HEK293T (cell line): ENCODE results near the gene CPA1.

ENCODE experiments used
- CTCF ChIA-PET: fragments of 350-600 bp; formaldehyde crosslinking; extraction: SDS; loops from one replicate; lab custom pipeline; 2021; ENCODE audit warnings: antibody characterized with exemption, inconsistent platforms; lab: Yijun Ruan, JAX
- POLR2A ChIA-PET: fragments of 350-600 bp; formaldehyde crosslinking; extraction: SDS; loops from one replicate; lab custom pipeline; 2020; ENCODE audit warnings: antibody characterized with exemption, inconsistent platforms; lab: Yijun Ruan, JAX
- DNase-seq: peaks from one replicate; pipeline ENCODE4 v3.0.0; 2012; ENCODE audit warnings: mixed read lengths; ENCODE audit errors: extremely low spot score
- ARNT ChIP-seq: fragments of 450-650 bp; IDR thresholded peaks from 2 replicates; pipeline ENCODE4 v1.6.1; 2017; ENCODE audit warnings: mild to moderate bottlenecking
- BHLHE40 ChIP-seq: fragments of 450-650 bp; IDR thresholded peaks from 2 replicates; pipeline ENCODE4 v1.6.1; 2016; ENCODE audit warnings: mild to moderate bottlenecking, moderate library complexity, borderline replicate concordance
- CTBP1 ChIP-seq: fragments of 450-650 bp; IDR thresholded peaks from 2 replicates; pipeline ENCODE4 v1.6.1; 2016; ENCODE audit warnings: borderline replicate concordance
- ELF4 ChIP-seq: fragments of 450-650 bp; IDR thresholded peaks from 2 replicates; pipeline ENCODE4 v1.6.1; 2017; ENCODE audit warnings: antibody characterized with exemption
- FOXA1 ChIP-seq: fragments of 450-650 bp; IDR thresholded peaks from 2 replicates; pipeline ENCODE4 v1.6.1; 2016; ENCODE audit warnings: mild to moderate bottlenecking
- FOXK2 ChIP-seq: fragments of 450-650 bp; IDR thresholded peaks from 2 replicates; pipeline ENCODE4 v1.6.1; 2016; ENCODE audit warnings: mild to moderate bottlenecking
- FOXM1 ChIP-seq: fragments of 450-650 bp; IDR thresholded peaks from 2 replicates; pipeline ENCODE4 v1.6.1; 2017; ENCODE audit warnings: mild to moderate bottlenecking, borderline replicate concordance
- HDGF ChIP-seq: fragments of 450-650 bp; IDR thresholded peaks from 2 replicates; pipeline ENCODE4 v1.6.1; 2017; ENCODE audit warnings: antibody characterized with exemption, borderline replicate concordance
- L3MBTL2 ChIP-seq: fragments of 450-650 bp; conservative IDR thresholded peaks from 2 replicates; pipeline ENCODE4 v1.6.1; 2016; ENCODE audit warnings: mild to moderate bottlenecking
- LEF1 ChIP-seq: fragments of 450-650 bp; IDR thresholded peaks from 2 replicates; pipeline ENCODE4 v1.6.1; 2017; ENCODE audit warnings: mild to moderate bottlenecking, borderline replicate concordance
- NFRKB ChIP-seq: fragments of 450-650 bp; IDR thresholded peaks from 2 replicates; pipeline ENCODE4 v1.6.1; 2016; ENCODE audit warnings: mild to moderate bottlenecking, moderate library complexity
- SP1 ChIP-seq: fragments of 450-650 bp; IDR thresholded peaks from 2 replicates; pipeline ENCODE4 v1.6.1; 2017
- SUZ12 ChIP-seq: fragments of 450-650 bp; IDR thresholded peaks from 2 replicates; pipeline ENCODE4 v1.6.1; 2016; ENCODE audit warnings: mild to moderate bottlenecking
- TARDBP ChIP-seq: fragments of 450-650 bp; IDR thresholded peaks from 2 replicates; pipeline ENCODE4 v1.6.1; 2016
- ZNF384 ChIP-seq: fragments of 450-650 bp; IDR thresholded peaks from 2 replicates; pipeline ENCODE4 v1.6.1; 2016
- TF ChIP-seq, protein P1 (sequence below): fragments of 450-650 bp; IDR thresholded peaks from 2 replicates; pipeline ENCODE4 v1.6.1; 2016

Gene CPA1

DNA sequence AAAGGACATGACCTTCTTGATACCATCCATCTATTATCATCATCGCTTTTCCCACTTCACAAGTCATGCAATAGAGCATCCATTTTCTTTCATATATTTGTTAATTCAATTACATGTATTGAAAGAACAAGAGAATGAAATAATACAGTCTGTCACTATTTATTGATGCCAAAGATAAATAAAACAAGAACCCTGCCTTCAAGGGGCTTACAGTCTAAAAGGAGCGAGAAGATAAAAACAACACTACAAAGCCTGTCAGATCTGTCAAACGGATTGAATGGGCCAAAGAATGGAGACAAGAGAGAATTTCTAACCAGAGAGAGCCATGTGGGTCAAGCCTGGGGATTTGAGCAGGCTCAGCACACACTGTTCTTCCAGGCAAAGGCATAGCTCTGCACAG is 19.8 kb upstream of the CPA1 start:
- ChIA-PET CTCF (no interaction called here), POLR2A (no interaction called here)
- DNase-seq: no peak
- TF ChIP-seq BHLHE40 (no peak), SUZ12 (no peak), FOXM1 (no peak), LEF1 (no peak), ZNF384 (no peak), NFRKB (no peak), FOXA1 (no peak), FOXK2 (no peak), CTBP1 (no peak), SP1 (no peak), HDGF (no peak), TARDBP (no peak), ELF4 (no peak), L3MBTL2 (no peak)
- TF ChIP-seq, protein P1, sequence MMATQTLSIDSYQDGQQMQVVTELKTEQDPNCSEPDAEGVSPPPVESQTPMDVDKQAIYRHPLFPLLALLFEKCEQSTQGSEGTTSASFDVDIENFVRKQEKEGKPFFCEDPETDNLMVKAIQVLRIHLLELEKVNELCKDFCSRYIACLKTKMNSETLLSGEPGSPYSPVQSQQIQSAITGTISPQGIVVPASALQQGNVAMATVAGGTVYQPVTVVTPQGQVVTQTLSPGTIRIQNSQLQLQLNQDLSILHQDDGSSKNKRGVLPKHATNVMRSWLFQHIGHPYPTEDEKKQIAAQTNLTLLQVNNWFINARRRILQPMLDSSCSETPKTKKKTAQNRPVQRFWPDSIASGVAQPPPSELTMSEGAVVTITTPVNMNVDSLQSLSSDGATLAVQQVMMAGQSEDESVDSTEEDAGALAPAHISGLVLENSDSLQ: no peak

DNA sequence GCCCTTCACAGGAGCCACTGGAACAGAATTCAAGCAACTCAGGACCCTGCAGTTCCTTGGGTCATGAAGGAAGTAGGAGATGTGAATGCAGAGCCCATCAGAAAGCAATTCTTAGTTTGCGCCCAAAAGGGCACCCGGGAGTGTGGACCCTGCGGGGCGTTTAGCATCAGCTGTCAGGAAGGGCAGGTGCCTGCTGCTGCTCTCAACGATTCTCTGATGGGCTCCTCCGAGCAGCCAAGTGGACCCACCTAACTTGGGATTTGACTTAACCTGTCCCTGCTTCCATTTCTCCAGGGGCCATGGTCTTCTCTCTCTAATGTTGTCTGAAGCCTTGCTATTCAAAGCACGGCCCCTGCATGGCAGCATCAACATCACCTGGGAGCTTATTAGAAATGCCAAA is 18.6 kb upstream of the CPA1 start:
- ChIA-PET CTCF (no interaction called here), POLR2A (no interaction called here)
- TF ChIP-seq SP1 (no peak), ELF4 (no peak), BHLHE40 (no peak), TARDBP (no peak), ARNT (no peak), HDGF (no peak), CTBP1 (no peak), ZNF384 (no peak), L3MBTL2 (no peak), FOXK2 (no peak), NFRKB (no peak)
- no peak for DNase-seq

DNA sequence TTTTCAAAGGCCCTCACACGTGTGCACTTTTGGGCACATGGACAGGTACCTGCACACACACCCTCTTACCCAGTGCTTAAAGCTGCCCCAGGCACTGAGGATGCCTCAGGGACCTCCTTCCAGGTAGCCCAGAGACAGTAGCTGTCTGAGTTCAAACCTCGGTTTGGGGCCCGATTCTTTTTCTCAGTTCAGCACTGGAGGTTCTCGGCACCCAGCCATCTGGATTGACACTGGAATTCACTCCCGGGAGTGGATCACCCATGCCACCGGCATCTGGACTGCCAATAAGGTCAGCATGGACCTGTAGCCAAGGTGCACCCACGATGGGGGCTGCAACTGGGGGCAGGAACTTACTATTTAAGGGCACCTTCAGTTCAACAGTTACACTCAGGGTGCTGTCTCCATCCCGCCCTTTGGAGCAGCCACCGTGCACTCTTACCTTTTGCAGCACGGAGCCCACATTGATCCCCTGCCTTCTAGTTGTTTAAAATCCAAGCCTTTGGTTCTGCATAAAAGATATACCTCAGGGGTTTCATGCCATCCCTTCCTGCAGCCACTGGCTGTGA is 18.0 kb upstream of the CPA1 start:
- no peak for TF ChIP-seq ARNT
- TF ChIP-seq LEF1: no peak
- no peak for TF ChIP-seq L3MBTL2
- no peak for TF ChIP-seq FOXM1
- TF ChIP-seq, protein P1: no peak
- TF ChIP-seq NFRKB: no peak
- ChIA-PET CTCF (no interaction called here), POLR2A (no interaction called here)
- DNase-seq: no peak

- no peak for DNase-seq
- no peak for TF ChIP-seq ARNT
- CTCF ChIA-PET: no interaction called here
Measured at GRCh38 chr7:130363026-130363847, 17.1 kb upstream of the CPA1 start.

GRCh38 chr7:130364451-130364850 is 15.8 kb upstream of the CPA1 start:
- CTCF ChIA-PET: no interaction called here
- TF ChIP-seq SUZ12 (no peak), NFRKB (no peak), HDGF (no peak), SP1 (no peak), L3MBTL2 (no peak), FOXA1 (no peak), ARNT (no peak), LEF1 (no peak), BHLHE40 (no peak), TARDBP (no peak)
- DNase-seq: no peak
- POLR2A ChIA-PET: no interaction called here

More at GRCh38 chr7:130363026-130363847, 17.1 kb upstream of the CPA1 start:
- POLR2A ChIA-PET: no interaction called here

DNA sequence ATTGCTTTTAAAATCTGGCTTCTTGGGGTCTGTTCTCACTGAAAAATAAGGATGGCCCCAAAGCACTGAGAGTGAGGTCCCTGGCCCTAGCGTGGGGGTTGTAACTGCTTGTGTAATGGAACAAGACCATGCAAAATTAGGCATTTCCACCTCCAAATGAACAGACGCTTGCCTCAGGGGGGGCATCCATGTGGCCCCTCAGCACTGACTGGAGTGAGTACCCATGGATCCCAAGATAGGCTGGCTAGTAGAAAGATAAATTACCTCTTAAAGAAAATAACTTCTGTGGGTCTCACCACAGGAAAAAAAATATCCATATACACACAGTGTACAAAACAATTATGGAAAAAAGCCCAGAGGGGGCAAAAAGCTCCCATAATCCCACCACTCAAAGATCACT is 15.2 kb upstream of the CPA1 start:
- POLR2A ChIA-PET: no interaction called here
- CTCF ChIA-PET: no interaction called here
- TF ChIP-seq HDGF (no peak), ARNT (no peak), TARDBP (no peak), CTBP1 (no peak), FOXK2 (no peak), FOXM1 (no peak), L3MBTL2 (no peak), BHLHE40 (no peak), FOXA1 (no peak), NFRKB (no peak), ELF4 (no peak), SUZ12 (no peak), ZNF384 (no peak), LEF1 (no peak), SP1 (no peak)
- TF ChIP-seq, protein P1: no peak
- no peak for DNase-seq
